HG03460 (cell line): ENCODE results near the gene LCOR.

Experiments used
- ATAC-seq: cut with Tn5 transposase; IDR thresholded peaks from one replicate; pipeline ENCODE4 v1.9.1; 2021; ENCODE audit not compliant: unreplicated experiment

Gene LCOR

DNA sequence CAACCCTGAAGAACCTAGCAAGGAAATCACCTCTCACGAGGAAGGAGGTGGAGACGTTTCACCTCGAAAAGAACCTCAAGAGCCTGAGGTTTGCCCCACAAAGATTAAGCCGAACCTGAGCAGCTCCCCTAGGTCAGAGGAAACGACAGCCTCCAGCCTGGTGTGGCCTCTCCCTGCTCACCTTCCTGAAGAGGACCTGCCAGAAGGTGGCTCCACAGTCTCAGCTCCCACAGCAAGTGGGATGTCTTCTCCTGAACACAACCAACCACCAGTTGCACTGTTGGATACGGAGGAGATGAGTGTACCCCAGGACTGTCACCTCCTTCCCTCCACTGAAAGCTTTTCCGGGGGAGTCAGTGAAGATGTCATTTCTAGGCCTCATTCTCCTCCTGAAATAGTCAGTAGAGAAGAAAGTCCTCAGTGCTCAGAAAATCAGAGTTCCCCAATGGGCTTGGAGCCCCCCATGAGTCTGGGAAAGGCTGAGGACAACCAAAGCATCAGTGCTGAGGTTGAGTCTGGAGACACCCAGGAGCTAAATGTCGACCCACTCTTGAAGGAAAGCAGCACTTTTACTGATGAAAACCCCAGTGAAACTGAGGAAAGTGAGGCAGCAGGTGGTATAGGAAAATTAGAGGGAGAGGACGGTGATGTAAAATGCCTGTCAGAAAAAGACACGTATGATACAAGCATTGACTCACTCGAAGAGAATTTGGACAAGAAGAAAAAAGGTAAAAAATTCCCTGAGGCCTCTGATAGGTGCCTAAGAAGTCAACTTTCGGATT lies 150.2 kb downstream of the LCOR start:
- no peak for ATAC-seq

DNA sequence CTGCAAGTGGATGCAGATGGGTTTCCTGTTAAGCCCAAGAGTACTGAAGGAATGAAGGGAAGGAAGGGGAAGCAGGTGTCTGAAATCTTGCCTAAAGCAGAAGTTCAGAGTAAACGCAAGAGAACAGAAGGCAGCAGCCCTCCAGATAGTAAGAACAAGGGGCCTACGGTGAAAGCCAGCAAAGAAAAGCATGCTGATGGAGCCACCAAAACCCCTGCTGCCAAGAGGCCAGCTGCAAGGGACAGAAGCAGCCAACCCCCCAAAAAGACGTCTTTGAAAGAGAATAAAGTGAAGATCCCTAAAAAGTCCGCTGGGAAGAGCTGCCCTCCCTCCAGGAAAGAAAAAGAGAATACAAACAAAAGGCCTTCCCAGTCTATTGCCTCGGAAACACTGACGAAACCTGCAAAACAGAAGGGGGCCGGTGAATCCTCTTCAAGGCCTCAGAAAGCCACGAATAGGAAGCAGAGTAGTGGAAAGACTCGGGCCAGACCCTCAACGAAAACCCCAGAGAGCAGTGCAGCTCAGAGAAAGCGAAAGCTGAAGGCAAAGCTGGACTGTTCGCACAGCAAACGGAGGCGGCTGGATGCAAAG lies 152.5 kb downstream of the LCOR start:
- peak; percentile 65 for ATAC-seq

DNA sequence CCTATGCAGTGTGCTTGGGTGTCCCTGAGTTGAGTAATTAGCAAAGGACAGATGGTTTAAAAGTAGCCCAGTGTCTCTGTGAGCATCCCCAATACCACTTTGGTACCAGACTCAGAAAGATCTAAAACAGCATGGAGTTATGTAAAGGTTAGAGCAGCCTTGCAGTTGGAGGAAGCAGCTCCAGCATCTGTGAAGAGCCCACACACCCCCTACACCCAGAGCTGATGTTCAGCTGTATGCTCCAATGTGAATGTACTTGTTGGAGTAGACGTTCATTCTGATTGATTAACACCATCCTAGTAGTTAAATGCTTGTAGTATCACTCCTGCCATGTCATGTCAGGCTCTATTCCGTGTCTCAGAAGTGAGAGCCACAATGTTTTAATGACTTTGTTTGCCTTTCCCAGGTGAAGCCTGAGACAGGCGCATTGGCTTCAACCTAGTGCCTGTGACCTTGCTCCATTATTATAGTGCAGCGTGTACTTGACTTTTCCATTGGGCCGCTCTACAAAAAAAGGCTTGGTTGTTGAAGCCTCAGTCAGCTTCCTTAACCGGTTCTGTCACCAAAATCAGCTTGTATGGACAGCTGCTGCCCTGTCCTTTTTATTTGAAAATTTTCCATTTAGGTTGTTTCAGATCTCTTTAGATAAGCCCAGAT lies 154.2 kb downstream of the LCOR start:
- ATAC-seq: no peak

DNA sequence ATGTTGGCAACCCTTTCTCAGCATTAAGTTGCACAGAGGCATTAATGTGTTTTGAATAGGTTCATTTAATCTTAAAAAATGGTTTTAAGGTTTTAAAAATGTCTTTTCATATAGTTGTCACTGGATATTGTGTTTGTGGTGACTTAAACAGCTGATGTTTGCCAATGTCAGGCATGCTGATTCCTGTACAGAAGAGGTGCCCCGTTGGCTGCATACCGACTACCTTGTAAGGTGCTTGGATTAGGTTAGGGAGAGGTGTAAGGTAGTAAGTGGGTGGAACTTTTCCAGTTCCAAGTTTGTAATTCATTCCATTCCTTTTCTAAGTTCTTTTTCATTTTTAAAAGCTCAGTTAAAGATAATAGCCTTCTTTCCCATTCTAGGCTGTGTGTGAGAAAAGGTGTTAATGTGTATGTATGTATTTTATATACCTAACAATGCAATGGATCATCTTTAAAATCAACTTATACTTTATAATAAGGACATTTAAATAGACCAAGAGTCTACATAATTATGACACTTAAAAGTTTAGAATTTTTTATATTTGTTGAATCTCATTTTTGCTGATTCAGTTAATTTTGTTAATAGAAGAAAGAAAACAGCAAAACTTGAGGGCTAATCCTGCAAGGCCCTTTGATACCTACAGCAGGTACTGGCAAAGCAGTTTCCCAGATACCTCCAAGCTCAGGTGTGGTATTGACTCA lies 155.2 kb downstream of the LCOR start:
- no peak for ATAC-seq

DNA sequence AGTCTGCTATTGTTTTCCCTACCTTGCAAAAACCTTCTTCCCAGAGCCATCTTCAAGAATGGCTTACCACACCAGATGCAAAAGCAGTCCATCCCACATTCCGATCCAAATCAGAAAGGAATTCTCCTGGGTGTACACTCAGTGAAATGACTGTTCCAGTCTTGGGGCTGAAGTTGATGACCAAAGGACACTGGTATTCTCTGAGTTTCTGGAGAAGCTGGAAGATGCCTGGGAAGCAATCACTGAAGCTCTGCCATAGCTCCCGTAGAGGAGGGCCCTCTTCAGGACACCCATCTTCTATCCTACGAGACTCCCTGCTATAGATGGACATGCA lies 155.7 kb downstream of the LCOR start:
- ATAC-seq: no peak

DNA sequence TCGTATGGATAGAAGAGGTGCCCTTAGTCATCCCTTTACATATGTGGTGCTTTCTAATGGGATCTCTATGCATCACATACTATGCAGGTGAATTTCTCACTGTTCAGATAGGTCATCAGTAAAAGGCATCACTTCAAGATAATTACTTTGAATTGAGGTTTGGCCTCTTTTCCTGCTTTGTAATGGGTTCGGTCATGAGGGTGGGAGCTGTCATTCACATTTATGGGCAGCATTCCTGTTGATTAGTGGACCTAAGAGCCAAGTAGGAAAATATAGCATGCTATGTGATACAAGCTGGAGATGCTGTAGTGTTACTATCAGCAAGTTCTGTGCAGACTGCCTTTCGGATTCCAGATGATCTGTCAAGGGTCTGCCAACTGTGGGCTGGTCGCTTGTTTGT lies 156.3 kb downstream of the LCOR start:
- no peak for ATAC-seq

DNA sequence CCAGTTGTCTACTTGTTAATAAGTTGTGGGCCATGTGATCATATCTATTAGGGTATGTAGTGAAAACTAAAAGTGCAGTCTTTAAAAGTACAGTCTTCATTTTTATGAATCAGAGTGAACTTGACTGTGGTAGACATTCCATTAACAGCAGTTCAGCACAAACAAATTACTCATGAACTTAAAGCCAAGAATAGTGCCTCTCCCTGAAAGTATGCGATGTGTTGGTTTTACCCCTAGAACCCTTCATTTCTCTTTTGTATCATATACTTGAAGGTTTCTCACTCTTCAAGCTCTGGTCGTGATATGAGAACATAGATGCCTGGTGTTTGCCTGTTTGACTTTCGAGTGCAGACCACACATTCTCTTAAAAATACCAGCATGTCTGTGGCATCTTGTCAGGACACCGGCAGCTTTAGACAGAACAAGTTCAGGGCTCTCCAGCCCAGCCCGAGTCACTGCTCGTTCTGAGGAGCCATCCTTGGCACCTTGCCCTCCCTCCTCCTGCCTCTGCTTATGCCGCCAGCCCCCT lies 159.3 kb downstream of the LCOR start:
- no peak for ATAC-seq

DNA sequence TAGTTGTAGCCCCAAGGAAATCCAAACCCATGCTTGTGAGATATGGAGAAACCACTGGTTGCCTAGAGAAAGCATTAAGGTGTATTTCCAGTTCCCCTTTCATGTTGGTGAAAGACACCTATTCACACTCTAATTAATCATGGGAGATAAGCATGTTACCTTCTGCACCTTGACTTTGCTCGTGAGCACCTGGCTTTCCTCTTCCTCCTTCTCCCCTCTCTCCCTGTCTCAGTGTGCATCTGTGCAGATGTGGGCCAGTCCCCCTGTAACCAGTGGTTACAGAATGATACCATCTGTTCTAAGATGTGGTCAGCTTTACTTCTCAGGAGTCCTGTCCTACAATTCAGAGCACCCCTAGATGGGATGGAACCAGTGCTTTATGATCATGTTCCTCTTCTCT lies 160.6 kb downstream of the LCOR start:
- ATAC-seq: peak; percentile 63

DNA sequence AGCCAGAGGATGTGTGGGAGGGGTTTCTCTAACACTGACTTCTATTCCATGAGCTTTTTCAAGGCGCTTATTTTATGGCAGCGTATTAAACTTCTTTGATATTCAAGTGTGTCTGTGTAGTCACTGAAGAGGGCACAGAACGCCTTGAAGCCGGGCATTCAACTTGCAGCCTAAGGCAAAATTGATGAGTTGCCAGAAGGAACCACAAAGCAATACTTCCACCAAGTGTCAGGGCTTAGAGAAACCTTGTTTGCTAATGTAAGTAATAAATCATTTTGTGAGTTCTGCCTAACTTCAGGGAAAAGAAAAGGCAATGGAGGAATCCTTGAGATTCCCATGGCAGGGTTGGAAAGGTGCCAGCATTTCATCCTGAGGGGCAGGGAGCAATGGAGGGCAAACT lies 163.8 kb downstream of the LCOR start:
- ATAC-seq: no peak

DNA sequence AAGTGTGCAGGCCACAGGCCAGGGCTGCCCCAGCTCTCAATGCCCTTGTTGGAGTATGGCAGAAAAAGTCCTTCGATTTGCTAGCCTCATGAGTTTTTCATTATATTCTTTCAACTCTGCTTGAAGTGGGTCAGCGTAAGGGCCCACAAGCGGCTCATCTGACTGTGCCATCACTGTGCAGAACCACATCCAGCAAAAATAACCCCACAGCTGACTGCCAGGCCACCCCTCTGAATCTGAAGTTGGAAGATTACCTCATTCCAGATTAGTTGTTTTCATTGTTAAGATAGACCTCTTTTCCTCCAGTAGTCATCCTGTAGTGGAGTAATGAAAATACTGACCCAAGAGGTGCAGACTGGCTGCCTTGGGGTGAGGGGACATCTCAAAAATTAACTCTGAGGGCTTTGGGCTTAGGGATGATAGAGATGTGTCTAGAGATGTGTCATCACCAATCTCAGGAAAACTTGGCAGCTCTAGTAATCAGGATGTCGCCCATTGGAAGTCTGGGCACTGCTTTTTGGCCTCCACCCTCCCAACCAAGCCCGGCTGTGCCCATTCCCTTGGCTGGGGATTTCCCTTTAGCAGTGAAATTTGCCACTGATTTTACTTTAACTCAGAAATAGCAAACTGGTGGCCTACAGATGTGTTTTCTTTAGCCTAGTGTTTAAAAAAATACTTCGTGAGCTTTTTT lies 164.3 kb downstream of the LCOR start:
- no peak for ATAC-seq

DNA sequence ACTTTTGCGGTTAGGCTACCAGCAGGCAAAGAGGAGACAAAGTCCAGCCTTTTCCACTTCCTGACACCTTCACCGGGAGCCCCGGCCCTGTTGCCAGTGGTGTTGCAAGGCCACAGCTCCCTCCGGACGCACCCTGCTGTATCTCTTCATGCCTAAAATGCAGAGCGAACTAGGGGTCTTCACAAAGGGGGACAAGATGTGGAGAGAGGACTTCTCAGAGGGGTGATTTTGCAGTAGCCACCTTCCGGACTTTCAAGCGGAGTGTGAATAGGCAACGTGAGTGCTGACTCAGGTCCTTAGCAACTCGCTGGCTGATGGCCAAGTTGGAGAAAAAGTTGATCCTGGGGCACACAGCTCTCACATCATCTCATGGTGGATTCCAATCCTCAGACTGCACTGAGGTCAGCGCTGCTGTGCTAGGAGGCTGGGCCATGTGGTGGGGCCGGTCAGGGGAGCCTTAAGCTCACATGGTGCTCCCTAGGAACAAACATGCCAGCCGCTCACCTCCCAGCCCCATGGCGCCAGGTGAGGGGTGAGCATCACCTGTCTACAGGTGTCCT lies 166.3 kb downstream of the LCOR start:
- no peak for ATAC-seq

DNA sequence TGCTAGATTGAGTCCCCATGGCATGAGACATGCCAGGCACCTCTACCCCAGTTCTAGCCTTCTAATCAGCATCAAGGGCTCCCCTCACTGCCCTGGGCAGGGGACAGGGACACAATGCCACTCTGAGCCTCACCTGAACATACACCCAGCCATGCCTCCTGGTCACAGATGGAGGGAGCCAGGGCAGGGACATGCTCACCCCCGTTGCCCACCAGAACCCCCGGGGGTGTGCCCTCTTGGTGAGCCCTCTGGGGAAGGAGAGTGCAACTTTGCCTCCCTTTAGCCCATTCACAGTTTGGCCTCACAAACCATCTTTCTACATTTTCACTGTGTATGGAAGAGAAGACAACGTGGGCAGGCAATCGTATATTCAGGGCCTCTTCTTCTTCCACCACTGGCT lies 167.2 kb downstream of the LCOR start:
- no peak for ATAC-seq

DNA sequence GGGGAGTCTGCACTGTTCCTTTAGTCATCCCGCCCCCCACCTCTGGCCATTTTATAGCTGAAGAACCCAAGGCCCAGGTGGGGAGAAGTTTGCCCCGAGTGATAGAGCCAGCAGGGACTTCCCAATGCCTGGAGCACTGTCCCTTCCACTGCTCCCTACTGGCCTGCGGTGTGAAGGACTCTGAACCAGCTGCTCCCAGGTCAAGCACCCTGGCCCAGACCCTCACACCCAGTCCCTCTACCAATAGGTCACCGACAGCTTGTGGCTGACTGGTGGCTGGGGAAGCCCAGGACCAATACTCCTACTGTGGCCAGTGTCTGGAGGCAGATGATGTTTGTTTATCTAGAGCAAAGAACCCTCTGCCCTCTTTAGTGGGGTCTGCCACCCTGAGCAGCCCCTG lies 167.9 kb downstream of the LCOR start:
- no peak for ATAC-seq

DNA sequence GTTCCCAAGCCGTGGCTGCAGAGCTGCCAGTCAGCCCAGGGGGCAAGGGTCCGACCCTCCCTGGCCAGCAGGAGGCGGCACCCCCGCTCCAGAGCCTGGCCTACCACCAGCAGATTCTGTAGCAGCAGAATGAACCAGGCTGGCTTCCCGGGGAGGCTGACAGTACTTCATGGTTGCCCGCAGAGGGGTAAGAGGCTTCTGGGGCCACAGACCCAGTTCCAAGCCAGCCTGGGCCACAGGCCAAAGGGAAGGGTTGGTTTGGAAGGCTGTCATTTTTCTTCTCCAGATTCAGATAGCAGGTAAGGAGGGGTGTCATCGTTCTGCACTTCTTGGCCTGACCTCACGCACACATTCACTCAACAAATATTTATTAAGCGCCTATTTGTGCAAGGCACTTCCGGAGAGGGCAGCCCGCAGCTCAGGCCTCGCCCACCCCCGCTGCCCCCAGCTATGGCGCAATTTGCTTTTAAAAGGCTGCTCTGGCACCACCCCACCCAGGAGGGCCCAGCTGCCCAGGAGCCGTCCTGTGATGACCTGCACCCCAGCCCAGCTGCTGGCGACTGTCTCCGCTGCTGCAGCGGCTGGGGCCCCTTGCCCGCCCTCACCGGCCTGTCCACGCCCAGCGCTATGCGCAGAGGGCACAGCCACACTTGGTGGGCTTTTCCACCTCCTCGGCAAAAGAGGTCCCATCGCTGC lies 168.5 kb downstream of the LCOR start:
- no peak for ATAC-seq

DNA sequence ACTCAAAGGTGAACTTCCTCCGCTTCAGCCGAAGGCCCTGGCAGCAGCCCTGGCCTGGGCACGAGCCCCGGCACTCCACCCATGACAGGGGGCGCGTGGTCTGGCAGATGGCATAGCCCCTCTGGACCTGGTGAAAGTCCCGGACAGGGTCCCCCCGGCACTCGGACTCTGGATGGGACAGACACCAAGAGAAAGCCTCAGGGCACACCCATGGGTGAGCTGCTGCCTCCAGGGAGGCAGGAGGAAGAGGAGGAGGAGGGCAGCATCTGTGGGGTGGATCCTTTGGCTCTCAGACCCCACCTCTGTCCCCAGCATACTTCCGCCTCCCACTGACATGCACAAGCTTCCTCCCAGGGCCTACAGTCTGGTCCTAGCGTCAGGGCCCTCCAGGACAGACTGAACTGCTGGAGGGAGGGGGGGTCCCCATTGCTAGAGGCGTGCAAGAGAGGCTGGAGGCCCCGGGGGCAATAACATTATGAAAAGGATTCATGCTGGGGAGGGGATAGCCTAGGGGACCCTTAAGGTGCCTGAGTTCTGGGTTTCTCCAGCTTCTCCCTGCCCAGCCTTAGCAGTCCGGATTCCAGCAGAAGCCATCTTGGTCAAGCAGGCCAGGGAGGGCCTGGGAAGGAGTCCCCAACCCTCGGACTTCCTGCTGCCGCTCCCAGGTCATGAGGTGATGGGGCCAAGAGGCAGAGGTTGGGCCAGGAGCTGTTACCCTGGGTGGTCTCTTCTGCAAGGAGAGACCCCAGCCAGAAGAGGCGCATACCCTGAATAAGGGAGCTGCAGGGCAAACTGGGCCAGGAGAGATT lies 169.3 kb downstream of the LCOR start:
- ATAC-seq: no peak

DNA sequence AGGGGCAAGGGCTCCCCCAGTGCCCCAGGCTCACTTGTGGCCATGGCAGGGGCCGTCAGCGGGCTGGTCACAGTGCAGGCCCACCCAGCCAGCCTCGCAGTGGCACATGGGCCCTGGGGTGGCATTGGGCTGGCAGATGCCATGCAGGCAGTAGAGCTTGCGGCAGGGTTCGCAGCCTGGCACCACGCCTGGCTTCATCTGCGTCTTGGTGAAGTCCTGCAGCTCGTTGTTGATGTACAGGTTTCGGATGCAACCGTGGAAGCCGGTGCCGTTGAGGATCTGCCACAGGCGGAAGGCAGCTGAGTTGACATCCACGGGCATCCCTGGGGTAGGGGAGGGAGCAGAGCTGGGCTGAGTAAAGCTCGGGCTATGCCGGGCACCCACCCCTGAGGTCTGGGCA lies 170.6 kb downstream of the LCOR start:
- ATAC-seq: no peak

DNA sequence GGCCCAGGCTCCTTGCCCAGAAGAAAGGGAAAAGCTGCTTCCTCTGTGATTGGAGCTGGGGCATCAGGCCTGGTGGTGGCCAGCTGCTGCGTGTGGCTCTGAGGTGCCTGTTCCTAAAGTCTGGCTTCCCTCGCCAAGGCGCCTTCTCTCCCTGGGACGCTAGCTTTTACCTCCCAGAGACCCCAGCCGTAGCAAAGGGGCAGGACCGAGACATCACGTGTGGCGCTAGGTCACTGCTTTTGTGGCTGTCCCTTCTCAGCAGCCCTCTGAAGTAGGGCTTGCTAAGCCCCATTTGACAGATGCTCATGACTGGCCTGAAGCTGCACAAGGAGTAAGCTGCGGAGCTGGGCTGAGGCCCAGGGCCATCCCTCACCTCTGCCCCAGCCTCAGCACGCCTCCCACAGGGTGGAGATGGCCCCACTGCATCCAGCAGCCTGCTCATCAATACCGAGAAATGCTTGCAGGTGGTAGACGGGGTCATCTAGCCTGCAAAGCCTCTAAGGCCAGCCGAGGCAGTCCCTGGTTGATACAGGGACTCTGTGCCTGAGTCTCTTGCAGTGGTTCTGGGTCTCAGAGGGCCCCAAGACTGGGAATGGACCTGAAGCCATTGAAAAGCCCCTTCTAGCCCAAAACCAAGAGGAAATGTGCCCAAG lies 171.2 kb downstream of the LCOR start:
- ATAC-seq: no peak

DNA sequence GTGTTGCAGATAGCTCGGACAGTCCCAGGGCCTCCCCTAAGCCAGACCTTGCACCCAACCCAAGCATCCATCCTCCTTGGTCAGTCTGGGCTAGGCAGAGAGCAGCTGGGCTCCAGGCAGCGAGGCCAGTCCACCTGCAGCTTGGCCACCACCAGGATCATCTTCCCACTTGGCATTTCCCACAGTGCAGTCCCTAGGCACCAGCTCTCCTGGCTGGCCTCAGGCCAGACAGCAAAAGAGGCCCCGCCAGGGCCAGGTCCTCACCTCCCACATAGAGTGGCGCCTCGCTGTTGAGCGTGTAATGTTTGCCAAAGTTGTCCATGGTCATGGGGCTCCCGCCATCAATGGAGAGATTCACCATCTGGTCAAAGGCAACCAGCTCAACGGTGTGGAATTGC lies 171.7 kb downstream of the LCOR start:
- ATAC-seq: no peak

DNA sequence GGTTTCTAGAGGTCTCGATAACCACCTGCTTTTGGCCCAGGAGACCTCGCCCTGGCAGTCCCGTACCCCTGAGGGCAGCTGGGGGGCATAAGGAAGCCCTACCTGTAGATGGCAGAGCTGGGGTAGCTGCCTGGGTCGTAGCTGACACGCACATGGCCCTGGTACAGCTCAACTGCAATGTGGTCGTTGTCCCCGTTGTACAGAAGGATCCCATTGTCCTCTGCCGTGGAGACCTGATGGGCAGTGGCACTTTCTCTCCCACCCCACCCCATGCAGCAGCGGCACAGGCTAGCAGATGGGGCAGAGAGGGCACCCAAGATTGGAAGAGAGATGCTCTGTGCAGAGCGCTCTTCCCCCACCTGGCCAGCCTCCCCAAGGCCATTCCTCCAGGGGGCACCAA lies 172.5 kb downstream of the LCOR start:
- ATAC-seq: no peak
